Glutamatergic neuron (in vitro differentiated cells): ENCODE results near the gene SPTAN1. TPM values are rescaled to one million over a fixed set of nuclear protein-coding genes. Genes with fewer than 3 reads are reported as not detected.
"Not testable (repeated sequence)": the region's sequence is repeated elsewhere in the genome, so short reads cannot be mapped to it uniquely, and the experiment has no call there.

Experiments
- DNase-seq: peaks from one replicate; pipeline ENCODE4 v3.0.0; 2022
- H3K27ac Mint-ChIP-seq: one replicate; pipeline ENCODE4 v1.8.0; 2020; ENCODE audit warnings: mild to moderate bottlenecking, mixed read lengths, inconsistent platforms; ENCODE audit not compliant: unreplicated experiment
- H3K27me3 Mint-ChIP-seq: one replicate; pipeline ENCODE4 v1.8.0; 2020; ENCODE audit warnings: mild to moderate bottlenecking, moderate library complexity, mixed read lengths, inconsistent platforms; ENCODE audit not compliant: unreplicated experiment
- H3K36me3 Mint-ChIP-seq: one replicate; pipeline ENCODE4 v1.8.0; 2020; ENCODE audit warnings: mild to moderate bottlenecking, mixed read lengths, inconsistent platforms; ENCODE audit not compliant: unreplicated experiment
- H3K4me1 Mint-ChIP-seq: one replicate; pipeline ENCODE4 v1.8.0; 2020; ENCODE audit warnings: mild to moderate bottlenecking, low read depth, mixed read lengths, inconsistent platforms; ENCODE audit not compliant: unreplicated experiment
- H3K4me3 Mint-ChIP-seq: one replicate; pipeline ENCODE4 v1.8.0; 2020; ENCODE audit warnings: mild to moderate bottlenecking, mixed read lengths, inconsistent platforms; ENCODE audit not compliant: unreplicated experiment
- H3K9me3 Mint-ChIP-seq: one replicate; pipeline ENCODE4 v1.8.0; 2020; ENCODE audit warnings: mild to moderate bottlenecking, moderate library complexity, mixed read lengths, inconsistent platforms; ENCODE audit not compliant: unreplicated experiment
- total RNA-seq: library from RNA; stranded (reverse); fragmentation: NEBNext Ultra II Directional; extraction: Animal tissue kit (Norgen Biotek cat#: 25700); gene quantifications from one replicate; pipeline ENCODE4 v1.2.1, GENCODE V29; 2021; ENCODE audit not compliant: unreplicated experiment
- TF ChIP-seq, protein P1 (sequence below): fragments of 200-600 bp; sonication (generic); IDR thresholded peaks from one replicate; pipeline ENCODE4 v1.5.0; 2021; ENCODE audit not compliant: partially characterized antibody, unreplicated experiment

Gene SPTAN1
- total RNA-seq, 1 donor from 2014 or later: 750 TPM

- Mint-ChIP-seq H3K27ac (no peak overlapping the region), H3K4me3 (no peak overlapping the region), H3K36me3 (no peaks in the 10 kb centered on the region), H3K27me3 (no peaks in the 10 kb centered on the region), H3K9me3 (no peaks in the 10 kb centered on the region), H3K4me1 (peaks cover 10% of the 10 kb centered on the region)
- TF ChIP-seq, protein P1, sequence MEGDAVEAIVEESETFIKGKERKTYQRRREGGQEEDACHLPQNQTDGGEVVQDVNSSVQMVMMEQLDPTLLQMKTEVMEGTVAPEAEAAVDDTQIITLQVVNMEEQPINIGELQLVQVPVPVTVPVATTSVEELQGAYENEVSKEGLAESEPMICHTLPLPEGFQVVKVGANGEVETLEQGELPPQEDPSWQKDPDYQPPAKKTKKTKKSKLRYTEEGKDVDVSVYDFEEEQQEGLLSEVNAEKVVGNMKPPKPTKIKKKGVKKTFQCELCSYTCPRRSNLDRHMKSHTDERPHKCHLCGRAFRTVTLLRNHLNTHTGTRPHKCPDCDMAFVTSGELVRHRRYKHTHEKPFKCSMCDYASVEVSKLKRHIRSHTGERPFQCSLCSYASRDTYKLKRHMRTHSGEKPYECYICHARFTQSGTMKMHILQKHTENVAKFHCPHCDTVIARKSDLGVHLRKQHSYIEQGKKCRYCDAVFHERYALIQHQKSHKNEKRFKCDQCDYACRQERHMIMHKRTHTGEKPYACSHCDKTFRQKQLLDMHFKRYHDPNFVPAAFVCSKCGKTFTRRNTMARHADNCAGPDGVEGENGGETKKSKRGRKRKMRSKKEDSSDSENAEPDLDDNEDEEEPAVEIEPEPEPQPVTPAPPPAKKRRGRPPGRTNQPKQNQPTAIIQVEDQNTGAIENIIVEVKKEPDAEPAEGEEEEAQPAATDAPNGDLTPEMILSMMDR: no peak
- DNase-seq: no peak
These were observed 24.8 kb downstream of the SPTAN1 start for GRCh38 chr9:128577206-128577605.

- Mint-ChIP-seq H3K27ac (no peak overlapping the region), H3K36me3 (no peaks in the 10 kb centered on the region), H3K9me3 (no peaks in the 10 kb centered on the region), H3K4me1 (peaks cover 10% of the 10 kb centered on the region), H3K4me3 (no peak overlapping the region), H3K27me3 (no peaks in the 10 kb centered on the region)
- TF ChIP-seq, protein P1: no peak
- no peak for DNase-seq
These were observed 26.8 kb downstream of the SPTAN1 start for GRCh38 chr9:128579194-128579593.

- Mint-ChIP-seq H3K9me3 (no peaks in the 10 kb centered on the region), H3K27ac (no peak overlapping the region), H3K4me1 (peaks cover 2% of the 10 kb centered on the region), H3K4me3 (no peak overlapping the region), H3K36me3 (no peaks in the 10 kb centered on the region), H3K27me3 (no peaks in the 10 kb centered on the region)
- DNase-seq: no peak
- TF ChIP-seq, protein P1: no peak
These were observed 28.3 kb downstream of the SPTAN1 start for GRCh38 chr9:128580731-128581130.

DNA sequence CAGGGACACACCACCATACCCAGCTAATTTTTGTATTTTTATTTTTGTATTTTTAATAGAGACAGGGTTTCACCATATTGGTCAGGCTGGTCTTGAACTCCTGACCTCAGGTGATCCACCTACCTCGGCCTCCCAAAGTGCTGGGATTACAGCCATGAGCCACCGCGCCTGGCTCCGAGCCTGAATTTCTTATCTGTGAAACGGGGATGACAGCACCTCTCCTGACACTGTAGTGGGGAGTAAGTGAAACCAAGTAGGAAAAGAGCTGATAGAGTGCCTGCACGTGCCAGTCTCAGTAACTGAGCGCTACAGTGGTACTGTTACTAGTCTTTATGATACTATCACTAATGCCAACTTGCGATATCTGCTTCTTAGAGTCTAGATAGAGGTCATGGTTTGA lies 32.8 kb downstream of the SPTAN1 start:
- not testable (repeated sequence) for H3K9me3 Mint-ChIP-seq

GRCh38 chr9:128586934-128587333 lies 34.5 kb downstream of the SPTAN1 start:
- H3K27ac Mint-ChIP-seq, H3K36me3 Mint-ChIP-seq, H3K4me1 Mint-ChIP-seq: not testable (repeated sequence)

More for the DNA sequence above, 32.8 kb downstream of the SPTAN1 start:
- H3K27ac Mint-ChIP-seq, H3K27me3 Mint-ChIP-seq, H3K4me3 Mint-ChIP-seq, DNase-seq, H3K36me3 Mint-ChIP-seq, H3K4me1 Mint-ChIP-seq: not testable (repeated sequence)

DNA sequence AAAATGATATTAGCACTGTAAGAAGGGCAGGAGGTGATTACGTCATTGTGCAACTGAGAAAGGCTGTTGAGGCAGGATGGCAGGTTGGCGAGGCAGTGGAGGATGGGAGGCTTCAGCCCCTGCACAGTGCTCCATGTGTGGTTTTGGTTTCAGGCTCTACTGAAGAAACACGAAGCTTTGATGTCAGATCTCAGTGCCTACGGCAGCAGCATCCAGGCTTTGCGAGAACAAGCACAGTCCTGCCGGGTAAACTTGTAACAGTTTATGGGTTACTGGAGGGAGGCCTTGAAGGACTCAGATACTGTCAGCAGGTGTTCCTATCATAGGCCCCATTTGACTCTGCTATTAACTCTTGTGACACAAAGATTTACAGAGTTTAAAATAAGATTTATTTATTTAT lies 35.1 kb downstream of the SPTAN1 start:
- Mint-ChIP-seq H3K4me1 (no peaks in the 10 kb centered on the region), H3K9me3 (peaks cover 2% of the 10 kb centered on the region), H3K36me3 (no peaks in the 10 kb centered on the region), H3K27ac (no peak overlapping the region), H3K4me3 (no peak overlapping the region), H3K27me3 (no peaks in the 10 kb centered on the region)
- TF ChIP-seq, protein P1: no peak
- DNase-seq: no peak

More at GRCh38 chr9:128586934-128587333, 34.5 kb downstream of the SPTAN1 start:
- H3K9me3 Mint-ChIP-seq, H3K4me3 Mint-ChIP-seq, DNase-seq, H3K27me3 Mint-ChIP-seq: not testable (repeated sequence)
